Rectal smooth muscle tissue (tissue), 1 donor: Measurements from ENCODE around the gene CCNY.

Experiments
- H3K27ac ChIP-seq: one replicate; pipeline ENCODE4 v1.7.0; 2013; ENCODE audit warnings: low read depth, low read length, inconsistent platforms
- H3K27me3 ChIP-seq: one replicate; pipeline ENCODE4 v1.7.0; 2013; ENCODE audit warnings: low read length; ENCODE audit not compliant: control insufficient read depth, insufficient read depth
- H3K36me3 ChIP-seq: one replicate; pipeline ENCODE4 v1.7.0; 2013; ENCODE audit warnings: low read length; ENCODE audit not compliant: control insufficient read depth, insufficient read depth
- H3K4me1 ChIP-seq: one replicate; pipeline ENCODE4 v1.7.0; 2013; ENCODE audit warnings: low read length; ENCODE audit not compliant: control insufficient read depth, insufficient read depth
- H3K4me3 ChIP-seq: one replicate; pipeline ENCODE4 v1.7.0; 2013; ENCODE audit warnings: low read length
- H3K9ac ChIP-seq: one replicate; pipeline ENCODE4 v1.7.0; 2013; ENCODE audit warnings: low read length

Gene CCNY

DNA sequence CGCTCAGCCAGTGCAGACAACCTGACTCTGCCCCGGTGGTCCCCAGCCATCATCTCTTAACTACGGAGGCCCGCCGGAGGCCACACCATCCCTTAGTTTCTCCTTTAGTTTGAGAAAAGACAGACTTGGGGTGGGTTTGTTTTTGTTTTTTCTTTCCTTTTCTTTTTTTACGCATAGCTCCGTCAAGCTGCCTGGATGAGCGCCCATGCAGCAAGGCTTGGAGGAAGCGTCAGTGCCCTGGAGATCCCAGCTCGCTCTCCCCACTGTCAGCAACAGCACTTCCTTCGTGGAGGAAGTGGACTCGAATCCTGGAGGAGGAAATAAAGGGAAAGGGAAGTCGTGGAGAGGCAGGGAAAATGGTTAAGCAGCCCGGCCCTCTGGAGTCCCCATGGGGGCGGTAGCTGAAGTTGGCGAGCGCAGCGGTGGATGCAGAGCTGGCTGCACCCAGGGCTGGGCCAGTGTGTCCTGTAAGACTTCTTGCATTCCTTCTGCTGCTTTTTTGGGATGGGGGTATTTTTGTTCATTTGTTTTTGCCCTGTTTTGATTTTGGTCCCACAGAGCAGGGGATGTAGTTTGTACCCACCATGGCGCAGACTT lies 232.9 kb downstream of the CCNY start:
- no peak overlapping the region for H3K4me3 ChIP-seq

DNA sequence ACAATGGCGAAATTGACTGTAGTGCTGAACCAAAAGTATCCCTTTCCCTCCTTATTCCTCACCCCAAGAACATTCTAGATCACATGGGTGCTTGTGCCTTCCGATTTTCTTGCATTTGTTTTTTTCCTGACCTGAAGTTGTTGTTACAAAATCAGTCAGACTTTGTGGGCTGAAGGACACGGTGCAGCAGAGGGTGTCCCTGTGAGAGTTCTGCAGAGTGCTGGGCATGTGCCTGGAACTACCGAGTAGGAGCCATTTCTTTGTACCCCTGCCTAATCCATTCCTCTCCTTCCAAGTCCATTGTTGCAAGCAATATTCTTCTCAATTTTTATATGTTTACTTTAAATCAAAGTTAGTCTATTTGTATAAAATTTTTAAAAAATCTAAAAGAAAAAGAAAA lies 233.5 kb downstream of the CCNY start:
- peaks cover 11% of the 10 kb centered on the region for H3K4me1 ChIP-seq
- no peaks in the 10 kb centered on the region for H3K27me3 ChIP-seq
- no peak overlapping the region for H3K4me3 ChIP-seq
- no peak overlapping the region for H3K9ac ChIP-seq
- no peak overlapping the region for H3K27ac ChIP-seq
- H3K36me3 ChIP-seq, result peaks cover 10% of the 10 kb centered on the region

More for the DNA sequence above, 232.9 kb downstream of the CCNY start:
- Histone ChIP-seq H3K27me3 (no peaks in the 10 kb centered on the region), H3K4me1 (peaks cover 11% of the 10 kb centered on the region), H3K36me3 (peaks cover 10% of the 10 kb centered on the region), H3K27ac (no peak overlapping the region), H3K9ac (no peak overlapping the region)

DNA sequence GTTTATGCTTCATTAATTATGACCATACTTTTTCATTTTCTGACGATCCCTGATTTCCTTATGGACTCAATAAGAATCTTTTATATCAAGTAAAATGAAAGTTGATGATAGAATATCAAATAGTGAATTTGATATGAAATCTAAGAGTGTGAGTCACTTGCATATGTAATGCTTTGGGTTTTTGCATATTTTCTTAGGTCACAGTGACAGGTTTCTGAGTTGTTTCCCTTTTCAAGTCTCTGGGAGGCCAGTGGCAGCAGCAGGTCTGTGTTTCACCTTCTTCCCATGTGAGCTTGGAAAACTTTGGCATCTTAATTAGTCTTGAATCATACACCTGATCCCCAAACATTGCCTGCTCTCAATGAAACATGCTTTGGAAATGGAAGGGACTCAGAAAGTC lies 234.1 kb downstream of the CCNY start:
- Histone ChIP-seq H3K4me3 (no peak overlapping the region), H3K27me3 (no peaks in the 10 kb centered on the region), H3K36me3 (peaks cover 10% of the 10 kb centered on the region), H3K4me1 (peaks cover 6% of the 10 kb centered on the region), H3K9ac (no peak overlapping the region), H3K27ac (no peak overlapping the region)

DNA sequence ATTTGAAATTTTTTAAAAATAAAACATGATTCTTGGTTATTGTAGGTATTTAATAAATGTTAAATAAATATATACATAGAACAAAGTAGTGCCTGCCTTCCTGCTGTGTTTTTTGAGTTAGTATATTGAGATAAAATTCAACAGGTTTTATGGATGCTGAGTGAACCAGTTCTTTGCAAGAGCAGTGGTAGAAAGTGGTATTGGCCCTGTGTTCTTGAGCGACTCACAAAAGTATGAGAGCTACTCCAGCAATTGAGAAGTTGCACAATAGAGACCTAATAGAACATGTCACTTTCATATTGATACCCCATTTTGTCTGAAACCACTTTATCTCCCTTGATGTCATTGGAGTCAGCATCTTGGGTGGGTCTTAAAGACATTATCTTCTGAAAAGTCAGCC lies 236.3 kb downstream of the CCNY start:
- Histone ChIP-seq H3K36me3 (peaks cover 7% of the 10 kb centered on the region), H3K27me3 (no peaks in the 10 kb centered on the region), H3K4me3 (no peak overlapping the region), H3K4me1 (no peaks in the 10 kb centered on the region), H3K9ac (no peak overlapping the region), H3K27ac (no peak overlapping the region)

DNA sequence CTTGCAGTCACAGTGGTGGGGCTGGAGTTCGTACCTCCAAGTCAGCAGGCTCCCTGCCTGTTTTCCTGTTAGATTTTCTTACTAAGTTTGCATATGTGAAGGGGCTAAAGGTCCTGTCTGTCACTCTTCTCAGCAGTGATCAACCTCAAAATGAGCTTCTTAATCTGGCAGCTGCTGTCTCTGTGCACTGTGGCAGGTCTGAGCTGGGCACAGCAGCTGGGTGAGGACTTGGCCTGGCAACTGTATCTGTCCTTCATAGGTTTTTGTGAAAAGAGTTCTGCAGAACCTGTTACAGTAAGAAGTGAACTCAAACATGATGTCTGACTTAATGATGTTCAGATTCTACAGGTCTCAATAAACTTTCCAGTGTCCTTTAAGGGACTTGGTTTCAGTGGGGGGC lies 237.5 kb downstream of the CCNY start:
- Histone ChIP-seq H3K36me3 (peaks cover 5% of the 10 kb centered on the region), H3K27ac (no peak overlapping the region), H3K27me3 (no peaks in the 10 kb centered on the region), H3K4me3 (no peak overlapping the region), H3K4me1 (no peaks in the 10 kb centered on the region), H3K9ac (no peak overlapping the region)

DNA sequence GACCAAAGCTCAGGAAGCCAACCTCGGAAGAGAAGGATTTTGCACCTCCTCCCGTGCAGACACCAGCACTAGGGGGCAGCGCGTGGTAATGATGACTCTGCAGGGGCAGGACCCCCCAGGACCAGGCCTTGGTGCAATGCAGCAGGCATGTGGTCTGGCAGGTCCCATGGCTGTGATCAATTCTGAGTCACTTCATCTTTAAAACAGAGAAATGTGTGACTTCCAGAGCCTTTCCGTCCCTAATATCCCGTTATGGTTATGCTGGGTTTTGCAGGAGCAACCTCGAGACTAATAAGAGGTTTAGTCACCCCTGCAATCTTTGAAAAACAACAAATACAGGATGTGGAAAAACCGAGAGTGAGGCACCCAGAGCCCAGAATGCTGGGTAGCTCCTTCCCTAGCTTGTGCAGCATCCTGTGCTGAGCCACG lies 238.6 kb downstream of the CCNY start:
- Histone ChIP-seq H3K27me3 (no peaks in the 10 kb centered on the region), H3K27ac (no peak overlapping the region), H3K36me3 (peaks cover 5% of the 10 kb centered on the region), H3K4me1 (no peaks in the 10 kb centered on the region), H3K4me3 (no peak overlapping the region), H3K9ac (no peak overlapping the region)

DNA sequence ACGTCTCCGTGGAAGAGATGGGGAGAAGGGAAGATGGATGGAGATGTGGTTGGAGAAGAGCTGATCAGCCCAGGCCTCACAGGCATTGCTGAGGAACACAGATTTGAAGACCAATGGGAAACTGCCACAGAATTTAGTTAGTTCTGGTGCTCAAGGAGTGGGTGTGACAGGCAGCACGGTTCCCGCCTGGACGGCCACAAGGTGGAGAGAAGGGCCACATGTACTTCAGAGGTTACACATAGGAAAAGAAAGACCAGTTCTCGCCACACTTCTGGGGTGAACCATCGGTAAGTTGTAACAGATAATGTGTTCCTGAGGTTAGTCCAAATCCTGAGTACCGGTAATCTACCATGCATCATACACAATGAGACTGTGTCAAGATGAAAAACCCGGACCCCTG lies 239.3 kb downstream of the CCNY start:
- H3K4me3 ChIP-seq, result no peak overlapping the region
- H3K9ac ChIP-seq, result no peak overlapping the region
- H3K4me1 ChIP-seq, result no peaks in the 10 kb centered on the region
- peaks cover 5% of the 10 kb centered on the region for H3K36me3 ChIP-seq
- no peak overlapping the region for H3K27ac ChIP-seq
- no peaks in the 10 kb centered on the region for H3K27me3 ChIP-seq

DNA sequence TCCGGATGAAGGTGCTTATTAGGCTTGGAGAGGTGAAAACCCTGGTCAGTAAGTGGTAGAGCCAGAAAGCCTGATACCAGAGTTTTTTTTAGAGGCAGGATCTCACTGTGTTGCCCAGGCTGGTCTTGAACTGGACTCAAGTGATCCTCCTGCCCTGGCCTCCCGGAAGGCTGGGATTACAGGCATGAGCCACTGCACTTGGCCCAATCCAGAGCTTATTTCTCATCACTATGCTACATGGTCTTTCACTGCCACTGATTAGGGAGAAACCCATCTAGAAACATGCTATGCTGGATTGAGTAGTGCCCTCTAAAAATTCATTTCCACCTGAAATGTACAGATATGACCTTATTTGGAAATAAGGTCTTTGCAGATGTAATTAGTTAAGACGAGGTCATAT lies 240.4 kb downstream of the CCNY start:
- Histone ChIP-seq H3K4me3 (no peak overlapping the region), H3K9ac (no peak overlapping the region), H3K4me1 (no peaks in the 10 kb centered on the region), H3K27me3 (no peaks in the 10 kb centered on the region), H3K27ac (no peak overlapping the region), H3K36me3 (peaks cover 5% of the 10 kb centered on the region)

DNA sequence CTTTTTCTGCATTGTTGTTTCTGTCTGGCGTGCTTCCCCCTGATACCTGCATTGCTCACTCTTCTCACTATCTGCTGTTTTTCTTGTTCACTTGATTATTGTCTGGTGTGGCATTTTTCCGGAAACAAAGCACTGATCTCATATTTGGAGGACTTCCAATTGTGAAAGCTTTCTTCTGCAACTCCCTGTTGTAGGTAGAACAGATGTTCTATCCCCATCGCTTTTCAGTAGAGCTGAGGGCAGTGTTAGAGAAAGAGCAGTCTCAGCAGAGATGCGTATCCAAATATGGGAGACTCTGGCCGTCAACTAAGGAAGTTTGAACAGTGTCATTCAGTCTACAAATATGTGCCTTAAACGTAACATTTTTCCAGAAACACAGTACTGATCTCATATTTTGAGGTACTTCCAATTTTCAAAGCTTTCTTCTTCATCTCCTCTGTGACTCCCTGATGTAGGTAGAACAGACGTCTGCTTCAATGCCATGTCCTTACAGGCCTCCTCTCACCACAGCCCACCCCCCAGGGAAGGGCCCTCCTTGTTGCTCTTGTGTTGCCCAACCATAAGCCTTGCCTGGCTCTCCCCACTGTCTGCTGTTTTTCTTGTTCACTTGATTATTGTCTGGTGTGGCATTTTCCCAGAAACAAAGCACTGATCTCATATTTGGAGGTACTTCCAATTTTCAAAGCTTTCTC lies 241.8 kb downstream of the CCNY start:
- no peaks in the 10 kb centered on the region for H3K4me1 ChIP-seq
- no peak overlapping the region for H3K9ac ChIP-seq
- H3K36me3 ChIP-seq, result peaks cover 5% of the 10 kb centered on the region
- H3K27me3 ChIP-seq, result no peaks in the 10 kb centered on the region
- no peak overlapping the region for H3K27ac ChIP-seq
- no peak overlapping the region for H3K4me3 ChIP-seq

DNA sequence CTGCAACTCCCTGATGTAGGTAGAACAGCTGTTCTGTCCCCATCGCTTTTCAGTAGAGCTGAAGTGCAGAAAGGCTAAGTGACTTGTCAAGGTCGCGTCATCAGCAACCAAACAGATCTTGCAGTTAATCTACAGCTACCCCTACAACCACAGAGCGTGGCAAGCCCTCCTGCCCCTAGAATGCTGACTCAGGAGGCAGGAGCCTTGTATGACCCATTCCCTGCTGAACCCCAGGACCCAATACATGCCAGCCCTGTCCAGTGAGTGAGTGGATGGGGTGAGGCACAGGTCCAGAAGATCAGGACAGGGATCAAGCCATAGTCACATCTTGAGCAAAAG lies 242.3 kb downstream of the CCNY start:
- H3K27ac ChIP-seq, result no peak overlapping the region
- H3K9ac ChIP-seq, result no peak overlapping the region
- no peaks in the 10 kb centered on the region for H3K27me3 ChIP-seq
- H3K4me3 ChIP-seq, result no peak overlapping the region
- H3K36me3 ChIP-seq, result peaks cover 2% of the 10 kb centered on the region
- H3K4me1 ChIP-seq, result no peaks in the 10 kb centered on the region

DNA sequence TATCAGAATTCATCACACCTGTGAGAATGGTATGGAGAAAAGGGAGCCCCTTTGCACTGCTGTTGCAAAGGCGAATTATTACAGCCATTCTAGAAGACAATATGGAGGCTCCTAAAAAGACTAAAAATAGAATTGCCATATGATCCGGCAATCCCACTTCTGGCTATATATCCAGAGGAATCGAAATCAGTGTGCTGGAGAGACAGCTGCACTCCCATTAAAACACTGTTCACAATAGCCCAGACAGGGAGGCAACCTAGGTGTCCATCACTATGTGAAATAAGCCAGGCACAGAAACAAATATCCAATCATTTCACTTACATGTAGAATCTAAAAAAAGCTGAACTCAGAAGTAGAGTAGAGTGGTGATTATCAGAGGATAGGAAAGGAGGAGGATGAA lies 242.8 kb downstream of the CCNY start:
- Histone ChIP-seq H3K4me1 (no peaks in the 10 kb centered on the region), H3K4me3 (no peak overlapping the region), H3K27me3 (no peaks in the 10 kb centered on the region), H3K9ac (no peak overlapping the region), H3K36me3 (no peaks in the 10 kb centered on the region), H3K27ac (no peak overlapping the region)

DNA sequence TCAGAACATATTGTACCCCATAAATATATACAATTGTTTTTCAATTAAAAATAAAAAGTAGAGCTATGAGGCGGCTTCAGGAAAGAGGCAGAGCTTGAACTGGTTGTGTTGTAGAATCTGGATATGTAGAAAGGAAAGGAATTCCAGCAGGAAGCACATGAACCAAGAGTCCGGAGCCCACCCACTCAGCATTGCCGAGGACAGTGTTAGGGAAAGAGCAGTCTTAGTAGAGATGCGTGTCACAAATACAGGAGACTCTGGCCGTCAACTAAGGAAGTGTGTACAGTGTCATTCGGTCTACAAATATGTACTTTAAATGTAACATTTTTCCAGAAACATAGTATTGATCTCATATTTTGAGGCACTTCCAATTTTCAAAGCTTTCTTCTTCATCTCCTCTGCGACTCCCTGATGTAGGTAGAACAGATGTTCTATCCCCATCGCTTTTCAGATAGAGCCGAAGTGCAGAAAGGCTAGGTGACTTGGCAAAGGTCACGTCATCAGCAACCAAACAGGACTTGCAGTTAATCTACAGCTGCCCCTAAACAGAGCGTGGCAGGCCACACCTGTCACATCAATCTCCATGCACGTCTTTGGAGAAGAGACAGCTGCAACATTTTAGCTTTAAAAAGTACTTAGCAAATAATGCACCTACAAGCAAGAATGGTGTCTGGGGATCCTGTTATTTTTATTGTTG lies 243.6 kb downstream of the CCNY start:
- Histone ChIP-seq H3K4me3 (no peak overlapping the region), H3K36me3 (no peaks in the 10 kb centered on the region)

DNA sequence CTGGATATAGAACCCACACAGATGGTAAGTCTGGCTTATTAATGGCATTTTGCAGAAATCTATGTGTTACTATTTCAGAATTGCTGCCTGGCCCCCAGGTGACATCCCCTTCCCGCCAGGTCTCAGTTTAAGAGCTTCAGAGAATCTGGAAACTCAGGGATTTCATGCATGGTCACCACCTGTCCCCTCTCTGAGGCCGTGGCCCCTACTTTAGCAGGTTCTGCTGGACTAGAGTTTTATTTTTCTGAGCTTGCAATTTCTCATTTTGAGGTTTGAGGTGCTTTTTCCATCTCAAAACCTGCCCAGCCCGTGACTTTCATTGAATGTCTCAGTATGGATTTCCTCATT lies 244.1 kb downstream of the CCNY start:
- Histone ChIP-seq H3K36me3 (no peaks in the 10 kb centered on the region), H3K27ac (no peak overlapping the region), H3K4me1 (no peaks in the 10 kb centered on the region), H3K27me3 (no peaks in the 10 kb centered on the region), H3K9ac (no peak overlapping the region), H3K4me3 (no peak overlapping the region)

More for the DNA sequence above, 243.6 kb downstream of the CCNY start:
- Histone ChIP-seq H3K27me3 (no peaks in the 10 kb centered on the region), H3K4me1 (no peaks in the 10 kb centered on the region), H3K27ac (no peak overlapping the region), H3K9ac (no peak overlapping the region)
